GM23338 (cell line): ENCODE measurements around the gene FRYL. TPM values are rescaled to one million over a fixed set of nuclear protein-coding genes. Genes with fewer than 3 reads are reported as not detected.

Experiments used
- CREB1 ChIP-seq: fragments of 250-450 bp; sonication (Bioruptor Pico); IDR thresholded peaks from 2 replicates; pipeline ENCODE4 v1.5.0; 2020; ENCODE audit warnings: low read depth, mild to moderate bottlenecking, moderate library complexity
- EZH2 ChIP-seq: fragments of 200-600 bp; sonication (generic); IDR thresholded peaks from one replicate; pipeline ENCODE4 v1.8.0; 2017; ENCODE audit warnings: antibody characterized with exemption, mild to moderate bottlenecking, low read depth; ENCODE audit not compliant: unreplicated experiment
- POLR2AphosphoS5 ChIP-seq: IDR thresholded peaks from 2 replicates; pipeline ENCODE4 v1.6.1; 2016; ENCODE audit warnings: antibody characterized with exemption, low read depth
- REST ChIP-seq: IDR thresholded peaks from one replicate; pipeline ENCODE4 v1.6.1; 2018; ENCODE audit warnings: antibody characterized with exemption; ENCODE audit not compliant: unreplicated experiment
- ZNF114 ChIP-seq: fragments of 250-450 bp; sonication (Bioruptor Pico); IDR thresholded peaks from 2 replicates; pipeline ENCODE4 v1.5.0; 2020; ENCODE audit warnings: mild to moderate bottlenecking, moderate library complexity
- ZNF331 ChIP-seq: fragments of 250-450 bp; sonication (Bioruptor Pico); IDR thresholded peaks from 2 replicates; pipeline ENCODE4 v1.5.0; 2020; ENCODE audit warnings: low read depth, mild to moderate bottlenecking, moderate library complexity
- ZNF462 ChIP-seq: fragments of 250-450 bp; sonication (Bioruptor Pico); IDR thresholded peaks from 2 replicates; pipeline ENCODE4 v1.5.0; 2020; ENCODE audit warnings: mild to moderate bottlenecking, moderate library complexity
- polyA plus RNA-seq: library from polyadenylated mRNA; unstranded; fragments of >200 nt; fragmentation: Nextera tagmentation; extraction: Ambion mirVana; gene quantifications from 2 replicates; pipeline ENCODE4 v1.2.1, GENCODE V29; 2016
- total RNA-seq: library from RNA; depleted of rRNA; stranded (reverse); fragments of >200 nt; shearing (Covaris generic); gene quantifications from 2 replicates; pipeline ENCODE4 v1.2.3, GENCODE V29; 2014

The FRYL gene
- total and polyA plus RNA-seq, 2 experiments from 2014 or later, result 30.7 to 53.3 TPM

- TF ChIP-seq ZNF462 (CRISPR knock-in tag) (no peak), REST (no peak), EZH2 (no peak), CREB1 (CRISPR knock-in tag) (no peak), ZNF114 (CRISPR knock-in tag) (no peak), POLR2AphosphoS5 (no peak), ZNF331 (CRISPR knock-in tag) (no peak)
These were observed 226.4 kb downstream of the FRYL start (continued) for GRCh38 chr4:48553720-48554119.
